ENCODE results near the gene MCL1.
A peak's percentile ranks its signal among the peaks of the same experiment; 100 is the strongest.

MCL1 gene

GRCh38 chr1:150621497-150622302 is 42.3 kb upstream of the MCL1 start:
- H3K4me3 ChIP-seq (ENCODE audit: low read depth, low read length): no peak overlapping the region
- peak; percentile 66 for TF ChIP-seq CTCF (IDR thresholded peaks at IDR 0.05; ENCODE audit: insufficient read depth, low read depth, low read length, missing control alignments)
- DNase-seq (ENCODE audit: low read depth): peak; percentile 81

DNA sequence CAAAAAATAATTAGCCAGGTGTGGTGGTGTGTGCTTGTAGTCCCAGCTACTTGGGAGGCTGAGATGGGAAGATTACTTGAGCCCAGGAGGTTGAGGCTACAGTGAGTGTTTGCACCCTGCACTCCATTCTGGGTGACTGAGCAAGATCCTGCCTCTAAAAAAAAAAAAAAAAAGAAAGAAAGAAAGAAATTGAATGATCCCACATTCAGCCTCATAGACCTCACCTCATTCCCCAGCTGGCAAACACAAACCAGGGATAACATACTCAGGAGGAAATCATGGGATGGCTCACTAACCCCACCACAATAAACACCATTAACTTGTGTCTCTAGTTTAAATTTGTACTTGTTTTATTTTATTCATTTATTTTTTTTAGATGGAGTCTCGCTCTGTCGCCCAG is 41.5 kb upstream of the MCL1 start:
- no peak for TF ChIP-seq CTCF (IDR thresholded peaks at IDR 0.05; ENCODE audit: insufficient read depth, low read depth, low read length, missing control alignments)
- DNase-seq (ENCODE audit: low read depth): no peak
- H3K4me3 ChIP-seq (ENCODE audit: low read depth, low read length): no peak overlapping the region

GRCh38 chr1:150619576-150620509 is 40.4 kb upstream of the MCL1 start:
- TF ChIP-seq CTCF (IDR thresholded peaks at IDR 0.05; ENCODE audit: insufficient read depth, low read depth, low read length, missing control alignments): peak; percentile 5
- DNase-seq (ENCODE audit: low read depth): no peak

GRCh38 chr1:150615346-150616201 is 36.2 kb upstream of the MCL1 start:
- no peak overlapping the region for H3K4me3 ChIP-seq (ENCODE audit: low read depth, low read length)
- TF ChIP-seq CTCF (IDR thresholded peaks at IDR 0.05; ENCODE audit: insufficient read depth, low read depth, low read length, missing control alignments): no peak
- no peak for DNase-seq (ENCODE audit: low read depth)

More at GRCh38 chr1:150619576-150620509, 40.4 kb upstream of the MCL1 start:
- no peak overlapping the region for H3K4me3 ChIP-seq (ENCODE audit: low read depth, low read length)

DNA sequence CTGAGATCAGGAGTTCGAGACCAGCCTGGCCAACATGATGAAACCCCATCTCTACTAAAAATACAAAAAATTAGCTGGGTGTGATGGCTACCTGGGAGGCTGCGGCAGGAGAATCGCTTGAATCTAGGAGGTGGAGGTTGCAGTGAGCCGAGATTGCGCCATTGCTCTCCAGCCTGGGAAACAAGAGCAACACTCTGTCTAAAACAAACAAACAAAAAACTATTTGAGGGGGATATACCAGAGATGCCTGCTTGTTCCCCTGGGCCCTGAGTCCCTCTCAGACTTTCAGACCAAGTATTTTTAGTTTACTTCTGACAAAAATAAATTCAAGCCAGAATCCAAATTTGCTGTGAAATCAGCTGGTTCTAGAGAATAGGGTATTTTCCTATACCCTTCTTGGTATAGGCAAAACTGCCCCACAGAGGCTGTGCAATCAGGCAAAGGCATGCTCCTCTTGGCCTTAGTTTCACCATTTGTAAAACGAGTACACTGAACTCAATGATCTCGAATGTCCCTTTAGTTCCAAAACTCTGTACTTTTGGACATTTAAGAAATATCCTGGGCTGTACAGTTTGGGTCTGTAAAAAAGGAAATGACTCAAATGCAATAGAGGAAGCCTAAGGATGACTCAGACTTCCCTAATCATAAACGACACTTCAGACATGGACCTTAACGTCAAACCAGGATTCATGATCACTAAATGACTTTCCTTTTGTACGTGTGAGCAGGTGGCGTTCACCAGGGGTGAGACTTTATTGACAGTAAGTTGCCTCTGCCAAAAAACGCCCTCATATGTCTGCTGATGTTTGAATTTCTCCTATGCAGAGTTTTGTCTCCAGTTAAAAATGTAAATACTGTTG is 33.9 kb upstream of the MCL1 start:
- TF ChIP-seq CTCF (IDR thresholded peaks at IDR 0.05; ENCODE audit: insufficient read depth, low read depth, low read length, missing control alignments): no peak
- peak overlapping the region; percentile 18; the same call in 1 of the 2 replicates for H3K4me3 ChIP-seq (ENCODE audit: low read depth, low read length)
- peak; percentile 87 for DNase-seq (ENCODE audit: low read depth)

- H3K4me3 ChIP-seq (ENCODE audit: low read depth, low read length): peak overlapping the region; percentile 39
- TF ChIP-seq CTCF (IDR thresholded peaks at IDR 0.05; ENCODE audit: insufficient read depth, low read depth, low read length, missing control alignments): no peak
- DNase-seq (ENCODE audit: low read depth): no peak
Measured at GRCh38 chr1:150612014-150612345, 32.6 kb upstream of the MCL1 start.
